Stimulated activated memory B cell treated with anti-CD40 and anti-IgM and Interleukin-4, amounts not matched to agents 10 μg/mL and 1 μg/mL and 100 μg/mL, for 72 hours (primary cell): Measurements from ENCODE around the gene GBE1.

ENCODE experiments used
- ATAC-seq: fragments of 150-1000 bp; cut with Tn5 transposase; 2 replicates; pipeline ENCODE4 v1.10.0; 2021
- H3K27ac Mint-ChIP-seq: one replicate; pipeline ENCODE4 v1.8.0; 2022; ENCODE audit warnings: mild to moderate bottlenecking, mixed read lengths
- H3K27me3 Mint-ChIP-seq: one replicate; pipeline ENCODE4 v1.8.0; 2022; ENCODE audit warnings: mixed read lengths
- H3K36me3 Mint-ChIP-seq: one replicate; pipeline ENCODE4 v1.8.0; 2022; ENCODE audit warnings: mixed read lengths
- H3K4me1 Mint-ChIP-seq: one replicate; pipeline ENCODE4 v1.8.0; 2022; ENCODE audit warnings: mixed read lengths
- H3K4me3 Mint-ChIP-seq: one replicate; pipeline ENCODE4 v1.8.0; 2022; ENCODE audit warnings: mild to moderate bottlenecking, moderate library complexity, mixed read lengths
- H3K9me3 Mint-ChIP-seq: one replicate; pipeline ENCODE4 v1.8.0; 2022; ENCODE audit warnings: mixed read lengths

GBE1 gene

DNA sequence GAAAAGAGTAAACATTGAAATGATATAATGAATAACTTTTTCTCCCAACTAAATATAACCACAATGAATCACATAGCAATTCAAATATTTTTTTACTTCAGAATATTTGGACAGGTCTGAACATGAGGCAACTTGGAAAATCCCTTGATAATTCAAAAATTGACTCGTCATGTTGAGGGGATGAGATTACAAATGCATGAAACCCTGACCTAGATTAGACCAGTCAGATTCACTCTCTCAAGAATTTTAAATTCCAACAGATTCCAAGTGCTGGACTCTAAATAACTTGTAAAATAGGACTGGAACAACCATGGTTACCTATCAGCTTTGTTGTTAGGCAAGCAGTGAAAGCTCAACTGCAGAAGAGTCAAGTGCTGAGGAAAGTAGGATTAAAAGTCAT, 317.5 kb downstream of the GBE1 start:
- H3K9me3 Mint-ChIP-seq = no peaks in the 10 kb centered on the region
- no peak overlapping the region for H3K27ac Mint-ChIP-seq
- H3K4me1 Mint-ChIP-seq = no peaks in the 10 kb centered on the region
- no peak overlapping the region for H3K4me3 Mint-ChIP-seq
- H3K27me3 Mint-ChIP-seq = no peaks in the 10 kb centered on the region
- H3K36me3 Mint-ChIP-seq = no peaks in the 10 kb centered on the region
- ATAC-seq = no peak

DNA sequence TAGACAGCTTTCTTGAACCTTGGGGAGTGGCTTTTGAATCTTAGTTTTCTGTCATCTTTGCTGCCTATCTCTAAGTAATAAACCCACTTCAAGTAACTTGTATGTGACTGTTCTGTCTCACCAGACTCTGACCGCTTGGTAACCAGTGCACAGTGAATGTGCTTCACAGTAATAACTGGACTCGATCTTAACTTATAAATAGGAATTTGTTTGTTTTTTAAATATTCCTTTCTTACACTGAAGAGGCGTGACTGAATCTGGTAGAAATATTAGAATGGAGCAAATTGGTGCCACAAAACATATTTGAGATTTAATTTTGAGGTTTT, 318.0 kb downstream of the GBE1 start:
- Mint-ChIP-seq H3K9me3 (no peaks in the 10 kb centered on the region), H3K4me3 (no peak overlapping the region), H3K27me3 (no peaks in the 10 kb centered on the region), H3K4me1 (no peaks in the 10 kb centered on the region), H3K27ac (no peak overlapping the region), H3K36me3 (no peaks in the 10 kb centered on the region)
- ATAC-seq = no peak

DNA sequence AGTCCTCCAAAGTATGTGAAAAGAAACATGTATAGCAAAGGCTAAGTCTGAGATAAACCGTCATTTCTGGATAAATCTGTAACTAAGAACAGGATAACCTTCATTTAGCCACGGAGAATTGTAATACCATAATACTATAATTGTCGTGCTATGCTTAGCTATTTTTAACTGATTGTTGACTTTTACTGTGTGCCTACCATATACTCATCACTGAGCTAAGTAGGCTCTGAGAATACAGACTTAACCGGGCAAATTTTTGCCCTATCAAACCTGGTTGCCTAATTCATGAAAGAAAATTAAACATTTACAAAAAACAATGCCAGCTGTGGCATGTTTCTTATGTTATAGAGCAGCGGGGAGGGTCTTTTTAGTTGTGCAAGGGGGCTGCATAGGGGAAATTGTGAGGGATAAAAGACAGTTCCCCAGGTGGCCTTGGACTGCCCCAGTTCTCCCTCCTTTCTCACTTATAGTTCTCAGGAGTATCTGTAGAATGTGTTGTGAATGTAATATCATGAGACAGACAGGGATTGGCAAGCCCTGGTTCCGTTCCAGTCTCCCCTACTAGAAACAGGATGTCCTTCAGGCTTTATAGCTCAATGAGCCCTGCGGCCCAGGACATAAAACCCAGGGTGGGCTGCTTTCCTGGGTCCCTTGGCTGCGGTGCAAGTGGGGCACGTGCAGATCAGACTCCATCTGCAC, 318.5 kb downstream of the GBE1 start:
- H3K9me3 Mint-ChIP-seq = peaks cover 3% of the 10 kb centered on the region
- H3K27ac Mint-ChIP-seq = no peak overlapping the region
- H3K36me3 Mint-ChIP-seq = no peaks in the 10 kb centered on the region
- no peak for ATAC-seq
- no peaks in the 10 kb centered on the region for H3K27me3 Mint-ChIP-seq
- H3K4me3 Mint-ChIP-seq = no peak overlapping the region
- H3K4me1 Mint-ChIP-seq = no peaks in the 10 kb centered on the region

DNA sequence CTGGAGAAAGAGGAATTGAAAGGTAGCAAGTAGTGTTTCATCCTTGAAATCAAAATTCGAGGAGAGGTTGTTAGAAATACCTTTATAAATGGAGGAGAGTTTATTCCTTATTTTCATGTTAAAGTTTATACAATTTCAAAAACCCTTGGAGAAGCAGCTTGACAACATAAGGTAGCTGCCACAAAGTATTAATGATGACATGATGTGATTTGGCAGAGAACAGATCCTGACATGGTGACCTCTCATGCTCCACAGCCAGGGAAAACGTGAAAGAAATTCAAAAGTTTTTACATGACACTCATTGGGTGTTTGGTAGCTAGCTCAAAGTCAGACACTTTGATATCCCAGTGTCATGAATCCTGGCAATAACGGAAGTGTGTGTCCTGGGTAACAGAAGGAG, 320.8 kb downstream of the GBE1 start:
- no peak for ATAC-seq
- Mint-ChIP-seq H3K9me3 (peaks cover 3% of the 10 kb centered on the region), H3K4me3 (no peak overlapping the region), H3K27ac (no peak overlapping the region), H3K36me3 (no peaks in the 10 kb centered on the region), H3K27me3 (no peaks in the 10 kb centered on the region), H3K4me1 (no peaks in the 10 kb centered on the region)
